Effector CD4-positive, alpha-beta T cell (primary cell): ENCODE measurements around the gene FGF12.

ENCODE experiments used
- DNase-seq: peaks from one replicate; pipeline ENCODE4 v3.0.0-alpha.2; 2020

The FGF12 gene

DNA sequence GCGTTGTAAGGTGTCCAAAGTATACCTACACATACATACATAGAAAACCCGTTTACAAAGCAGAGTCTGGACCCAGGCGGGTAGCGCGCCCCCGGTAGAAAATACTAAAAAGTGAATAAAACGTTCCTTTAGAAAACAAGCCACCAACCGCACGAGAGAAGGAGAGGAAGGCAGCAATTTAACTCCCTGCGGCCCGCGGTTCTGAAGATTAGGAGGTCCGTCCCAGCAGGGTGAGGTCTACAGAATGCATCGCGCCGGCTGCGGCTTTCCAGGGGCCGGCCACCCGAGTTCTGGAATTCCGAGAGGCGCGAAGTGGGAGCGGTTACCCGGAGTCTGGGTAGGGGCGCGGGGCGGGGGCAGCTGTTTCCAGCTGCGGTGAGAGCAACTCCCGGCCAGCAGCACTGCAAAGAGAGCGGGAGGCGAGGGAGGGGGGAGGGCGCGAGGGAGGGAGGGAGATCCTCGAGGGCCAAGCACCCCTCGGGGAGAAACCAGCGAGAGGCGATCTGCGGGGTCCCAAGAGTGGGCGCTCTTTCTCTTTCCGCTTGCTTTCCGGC is 318.6 kb downstream of the FGF12 start:
- DNase-seq: no peak

DNA sequence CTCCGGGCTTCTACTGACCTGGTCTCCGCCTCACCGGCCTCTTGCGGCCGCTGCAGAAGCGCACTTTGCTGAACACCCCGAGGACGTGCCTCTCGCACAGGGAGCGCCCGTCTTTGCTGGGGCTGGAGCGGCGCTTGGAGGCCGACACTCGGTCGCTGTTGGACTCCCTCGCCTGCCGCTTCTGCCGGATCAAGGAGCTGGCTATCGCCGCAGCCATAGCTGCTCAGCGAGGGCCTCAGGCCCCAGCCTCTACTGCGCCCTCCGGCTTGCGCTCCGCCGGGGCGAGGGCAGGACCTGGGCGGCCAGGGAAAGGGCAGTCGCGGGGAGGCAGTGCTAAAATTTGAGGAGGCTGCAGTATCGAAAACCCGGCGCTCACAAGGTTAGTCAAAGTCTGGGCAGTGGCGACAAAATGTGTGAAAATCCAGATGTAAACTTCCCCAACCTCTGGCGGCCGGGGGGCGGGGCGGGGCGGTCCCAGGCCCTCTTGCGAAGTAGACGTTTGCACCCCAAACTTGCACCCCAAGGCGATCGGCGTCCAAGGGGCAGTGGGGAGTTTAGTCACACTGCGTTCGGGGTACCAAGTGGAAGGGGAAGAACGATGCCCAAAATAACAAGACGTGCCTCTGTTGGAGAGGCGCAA is 319.2 kb downstream of the FGF12 start:
- DNase-seq: no peak

DNA sequence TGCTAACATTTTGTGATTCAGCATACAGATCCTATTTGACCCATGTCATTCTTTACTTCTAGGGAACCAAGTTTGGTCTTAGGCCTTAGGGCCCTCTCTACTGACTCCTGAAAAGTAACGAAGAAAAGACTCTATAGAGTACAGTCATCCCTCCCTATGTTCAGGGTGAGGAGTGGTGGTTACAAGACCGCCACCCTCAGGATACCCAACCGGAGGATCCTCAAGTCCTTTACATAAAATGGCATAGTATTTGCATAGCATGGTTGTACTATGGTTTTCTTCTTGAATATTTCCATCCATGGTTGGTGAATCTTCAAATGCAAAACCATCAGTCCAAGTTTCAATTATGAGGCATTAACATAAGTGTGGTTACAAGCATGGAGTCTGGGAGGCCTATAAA is 327.6 kb downstream of the FGF12 start:
- no peak for DNase-seq

DNA sequence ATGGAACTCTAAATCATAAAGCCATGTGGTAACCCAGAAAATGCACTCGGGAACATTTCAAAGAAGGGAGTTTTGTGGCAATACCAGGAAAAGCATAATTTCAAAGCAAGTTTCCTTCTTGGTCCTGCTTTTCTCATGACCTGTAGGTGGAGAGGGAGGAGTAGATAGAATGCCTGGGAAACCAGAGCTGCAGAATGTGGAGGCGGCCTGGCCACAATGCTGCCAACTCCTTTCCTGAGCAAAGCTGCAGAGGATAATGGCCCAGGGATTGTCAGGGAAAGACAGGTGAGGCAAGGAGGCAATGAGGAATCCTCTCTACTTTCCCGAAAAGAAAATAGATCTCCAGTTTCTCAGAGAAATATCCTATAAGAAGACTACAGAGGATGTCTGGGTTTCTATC is 330.3 kb downstream of the FGF12 start:
- no peak for DNase-seq

DNA sequence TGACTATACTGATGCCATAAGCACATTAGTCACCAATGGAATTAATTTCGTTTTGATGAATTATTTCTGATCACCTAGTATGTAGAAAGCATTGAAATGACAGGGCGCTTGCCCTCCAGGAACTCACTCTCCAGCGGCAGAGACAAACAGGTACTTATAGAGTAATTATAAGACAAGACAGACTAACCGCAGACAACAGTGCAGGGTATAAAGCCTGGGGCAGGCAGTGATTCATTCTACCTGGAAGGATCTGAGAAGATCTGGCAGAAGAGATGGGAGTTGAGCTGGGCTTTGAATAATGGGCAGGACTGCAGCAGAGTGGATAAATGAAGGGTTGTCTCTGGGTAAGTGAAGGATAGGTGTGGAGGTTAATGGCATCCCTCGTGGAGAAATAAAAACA is 331.8 kb downstream of the FGF12 start:
- no peak for DNase-seq

DNA sequence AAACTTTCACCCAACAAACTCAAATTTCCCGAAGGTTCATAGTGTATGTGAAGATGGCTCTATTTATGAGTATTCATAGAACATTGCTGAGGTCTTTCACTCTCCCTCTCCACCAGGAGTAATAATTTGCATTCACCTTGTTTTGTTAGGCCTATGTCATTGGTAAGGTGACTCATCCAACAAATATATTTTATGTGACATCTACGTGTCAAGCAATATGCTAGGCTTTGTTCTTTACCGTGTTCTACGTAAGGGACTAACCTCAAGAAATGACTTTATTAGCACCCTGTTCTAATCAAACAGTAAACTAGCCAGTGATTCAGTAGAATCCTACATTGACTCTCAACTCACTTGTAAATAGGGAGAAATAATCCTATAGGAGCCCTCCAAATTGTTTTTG is 334.4 kb downstream of the FGF12 start:
- no peak for DNase-seq

DNA sequence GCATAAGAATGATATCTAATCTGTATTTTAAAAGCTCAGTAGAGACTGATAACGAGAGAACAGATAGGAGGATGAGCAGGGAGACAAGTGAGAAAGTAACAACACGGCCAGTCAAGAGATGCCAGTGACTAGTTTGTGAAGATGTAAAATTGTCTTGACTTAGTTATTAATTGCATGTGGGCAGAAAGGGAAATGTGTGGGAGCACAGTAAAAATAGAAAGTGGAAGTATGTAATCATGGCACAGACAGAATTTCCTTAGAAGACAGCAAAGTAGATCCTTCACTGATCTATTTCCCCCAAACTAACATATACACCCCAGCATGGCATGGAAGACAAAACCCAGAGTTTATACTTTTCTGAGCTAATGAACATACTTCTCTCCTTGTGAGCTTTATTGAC is 344.5 kb downstream of the FGF12 start:
- DNase-seq: no peak

DNA sequence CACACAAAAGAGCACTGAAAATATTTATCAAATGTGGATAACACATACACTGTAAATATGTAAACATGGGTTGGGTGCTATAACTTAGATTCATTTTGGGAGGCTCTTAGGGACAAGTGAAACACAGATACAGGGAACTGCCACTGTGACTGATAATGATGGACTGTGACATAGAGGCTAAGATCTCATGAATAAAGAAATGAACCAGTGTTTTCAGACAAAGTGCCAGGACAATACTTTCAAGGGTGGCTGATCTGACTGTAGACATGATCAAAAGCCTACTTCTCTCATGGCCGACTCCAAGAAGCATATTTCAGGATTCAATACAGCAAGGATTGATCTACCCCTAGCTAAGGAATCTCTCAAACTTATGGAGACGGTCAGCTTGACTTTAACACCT is 353.8 kb downstream of the FGF12 start:
- no peak for DNase-seq

DNA sequence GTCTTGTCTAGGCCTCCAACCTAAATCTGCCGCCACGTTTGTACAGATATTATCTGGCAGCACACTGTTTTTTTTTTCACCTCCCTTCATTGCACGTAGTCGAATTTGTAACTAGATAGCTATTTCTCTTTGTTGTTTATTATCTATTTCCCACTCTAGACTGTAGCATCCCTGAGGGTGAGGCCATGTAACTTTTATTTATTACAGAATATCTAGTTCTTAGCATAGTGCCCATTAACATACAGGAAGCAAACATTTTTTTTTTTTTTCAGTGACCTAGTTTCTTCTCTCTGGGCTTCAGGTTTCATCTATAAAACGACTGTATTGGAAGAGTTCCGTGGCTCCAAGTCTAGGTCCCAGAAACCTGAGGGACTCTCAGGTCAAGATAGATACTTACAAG is 354.3 kb downstream of the FGF12 start:
- DNase-seq: no peak

DNA sequence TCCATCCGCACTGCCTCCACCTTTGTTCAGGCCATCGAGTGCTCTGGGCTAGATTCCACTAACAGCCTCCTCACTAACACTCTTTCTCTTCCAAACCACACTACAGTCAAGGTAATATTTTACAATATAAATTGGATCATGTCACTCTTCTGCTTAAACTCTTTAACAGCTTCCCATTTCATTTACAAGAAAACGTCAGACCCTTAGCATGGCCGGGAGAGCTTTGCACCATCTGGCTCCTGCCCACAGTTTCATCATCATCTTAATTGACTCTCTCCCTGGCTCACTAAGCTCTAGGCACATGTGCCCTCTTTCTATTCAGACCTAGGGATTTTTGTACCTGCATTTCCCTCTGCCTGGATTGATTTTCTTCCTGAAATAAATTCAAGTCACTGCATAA is 354.7 kb downstream of the FGF12 start:
- no peak for DNase-seq

DNA sequence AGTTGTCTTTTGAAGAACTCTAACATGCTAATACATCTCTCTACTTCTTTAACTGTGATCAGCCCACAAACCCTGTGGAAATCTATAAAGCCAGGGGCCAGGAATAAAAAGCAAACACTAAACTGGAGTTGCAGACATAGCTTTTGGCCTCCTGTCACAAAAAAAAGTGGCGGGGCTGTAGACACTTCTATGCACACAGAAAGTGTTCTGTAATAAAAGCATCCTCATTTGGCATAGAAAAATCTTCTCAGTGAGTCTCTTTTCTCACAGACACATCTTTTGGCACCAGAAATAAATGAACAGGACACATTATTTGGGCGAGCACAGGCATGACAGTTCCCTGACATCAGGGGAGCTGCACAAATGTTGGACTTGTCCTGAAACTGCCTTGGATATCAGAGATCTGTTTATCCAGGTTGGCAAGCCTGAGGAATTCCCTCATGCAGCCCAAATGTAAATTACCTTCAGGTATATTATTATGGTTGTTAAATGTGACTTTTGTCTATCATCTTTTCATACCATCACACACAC is 355.4 kb downstream of the FGF12 start:
- DNase-seq: no peak

DNA sequence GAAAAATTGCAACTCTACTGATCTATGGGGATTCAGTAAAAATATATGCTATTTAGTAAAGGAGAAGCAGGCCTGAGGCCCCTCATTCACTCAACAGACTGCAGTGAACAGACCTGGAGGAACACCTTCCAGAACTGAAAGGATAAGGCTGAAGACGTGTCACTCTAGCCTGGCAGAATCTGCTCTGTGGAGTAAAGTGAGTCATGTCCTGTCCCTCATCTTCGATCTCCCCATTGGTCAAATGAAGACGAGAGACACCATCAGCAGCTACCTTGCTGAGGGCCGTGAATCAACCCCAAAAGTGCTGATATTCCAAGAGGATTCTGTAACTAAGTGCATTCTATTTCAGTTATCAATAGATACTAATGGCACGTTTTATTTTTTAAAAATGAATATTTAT is 359.7 kb downstream of the FGF12 start:
- no peak for DNase-seq

DNA sequence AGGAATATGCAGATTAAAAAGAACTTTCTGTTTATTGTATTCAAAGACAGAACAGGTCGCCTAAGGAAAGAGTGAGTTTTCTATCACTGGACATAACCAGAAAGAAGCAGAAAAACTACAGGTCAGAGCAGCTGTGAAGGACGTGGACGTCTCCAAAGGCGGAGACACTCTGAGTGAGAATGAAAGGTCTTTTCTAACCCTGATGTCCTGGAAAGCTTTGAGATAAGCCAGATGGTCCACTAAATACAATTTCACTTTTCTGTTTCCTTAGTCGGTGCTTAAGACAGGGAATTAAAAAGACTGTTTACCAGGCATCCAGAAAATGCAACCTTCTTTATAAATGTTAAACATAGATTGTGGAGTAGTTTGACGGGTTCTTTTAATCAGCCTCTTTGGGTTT is 360.4 kb downstream of the FGF12 start:
- no peak for DNase-seq

DNA sequence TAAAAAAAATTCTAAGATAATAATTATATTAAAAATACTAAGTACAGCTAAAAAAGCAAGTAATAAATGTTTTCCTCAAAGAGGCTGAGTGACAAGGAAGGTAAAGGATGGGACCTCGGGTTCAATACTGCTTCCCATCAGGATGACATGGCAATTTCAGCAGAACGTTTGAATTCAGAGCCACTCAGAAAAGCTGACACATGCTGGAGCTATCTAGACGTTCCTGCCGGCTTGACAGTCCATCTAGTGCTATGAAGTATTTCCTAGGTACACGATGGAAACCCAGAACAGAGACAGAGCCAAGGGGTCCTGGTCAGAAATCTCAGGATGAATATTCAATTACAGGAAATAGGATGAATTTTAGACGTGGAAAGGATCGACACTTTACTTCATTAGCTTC is 361.8 kb downstream of the FGF12 start:
- no peak for DNase-seq

DNA sequence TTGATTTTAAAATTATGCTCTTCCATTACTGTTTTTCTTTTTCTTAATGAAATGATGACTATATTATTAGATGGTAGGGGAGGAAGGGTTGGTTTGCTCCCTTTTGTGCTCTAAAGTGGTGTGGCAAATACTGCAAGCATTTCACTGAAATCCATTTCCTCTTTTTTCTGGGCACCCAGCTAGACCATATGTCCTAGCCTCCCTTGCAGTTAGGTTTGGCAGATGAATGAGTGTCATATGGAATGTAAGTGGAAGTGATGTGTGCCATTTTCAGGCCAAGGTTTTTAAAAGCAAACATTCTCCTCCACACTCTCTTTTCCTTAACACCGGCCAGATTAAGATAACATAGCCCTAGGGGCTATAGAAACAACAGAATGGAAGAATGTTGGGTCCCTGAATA is 363.0 kb downstream of the FGF12 start:
- DNase-seq: no peak

DNA sequence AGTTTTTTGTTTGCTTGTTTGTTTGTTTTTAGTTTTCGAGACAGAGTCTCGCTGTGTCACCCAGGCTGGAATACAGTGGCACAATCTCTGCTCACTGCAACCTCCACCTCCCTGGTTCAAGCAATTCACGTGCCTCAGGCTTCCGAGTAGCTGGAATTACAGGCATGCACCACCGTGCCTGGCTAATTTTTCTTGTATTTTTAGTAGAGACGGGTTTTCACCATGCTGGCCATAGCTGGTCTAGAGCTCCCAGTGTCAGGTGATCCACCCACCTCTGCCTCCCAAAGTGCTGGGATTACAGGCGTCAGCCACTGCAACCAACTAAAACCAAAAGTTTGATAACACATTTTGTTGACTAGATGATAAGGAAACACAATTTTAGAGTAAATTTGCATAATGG is 372.7 kb downstream of the FGF12 start:
- no peak for DNase-seq

DNA sequence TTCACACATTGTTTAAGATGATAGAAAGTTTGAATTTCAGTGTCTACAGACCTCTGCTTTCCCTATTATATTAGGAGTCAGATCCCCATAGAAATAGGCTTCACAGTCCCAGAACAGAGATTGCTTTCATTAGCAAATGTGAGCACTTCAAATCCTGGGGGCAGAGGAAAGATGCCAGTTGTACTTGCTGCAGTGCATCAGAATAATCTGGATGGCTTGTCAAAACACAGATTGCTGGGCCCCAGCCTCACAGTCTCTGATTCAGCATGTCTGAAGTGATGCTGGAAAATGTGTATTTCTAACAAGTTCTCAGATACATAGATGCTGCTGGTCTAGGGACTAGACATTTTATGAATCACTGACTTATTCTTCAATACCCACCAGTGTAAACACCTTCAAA is 375.2 kb downstream of the FGF12 start:
- no peak for DNase-seq

DNA sequence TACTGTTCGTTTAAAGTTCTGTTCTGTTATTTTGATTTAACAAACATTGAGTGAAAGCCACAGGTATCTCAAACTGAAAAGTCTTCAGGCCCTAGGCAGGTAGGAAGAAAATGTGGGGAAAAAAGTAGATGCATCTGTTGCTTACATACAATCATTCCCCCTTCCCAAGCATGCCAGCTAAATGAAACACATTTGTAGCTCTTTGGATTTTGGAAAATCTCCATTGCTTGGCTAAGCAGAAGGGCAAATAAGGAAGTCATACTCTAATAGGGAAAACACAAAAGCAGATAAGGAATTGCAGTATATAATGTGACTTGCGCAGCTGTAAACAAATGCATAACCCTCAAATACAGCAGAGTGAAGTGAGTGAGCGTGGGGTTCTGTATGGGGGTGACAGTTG is 375.9 kb downstream of the FGF12 start:
- no peak for DNase-seq

DNA sequence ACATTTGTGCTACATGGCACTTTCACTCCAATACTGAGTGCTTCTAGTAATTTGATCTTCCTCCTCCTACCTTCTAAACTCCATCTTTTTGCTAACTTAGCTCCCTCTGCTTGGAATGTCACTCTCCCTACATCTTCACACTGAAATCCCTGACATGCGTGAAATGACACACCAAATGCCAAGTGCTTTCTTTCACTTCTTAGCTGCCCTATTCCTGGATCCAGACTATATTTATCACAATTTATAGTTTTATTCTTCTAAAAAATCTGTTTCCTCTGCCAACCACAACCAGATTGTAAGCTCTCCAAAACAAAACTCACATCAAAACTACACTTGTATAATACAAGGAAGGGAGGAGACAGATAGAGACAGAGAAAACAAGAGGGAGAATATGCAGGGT is 387.3 kb downstream of the FGF12 start:
- no peak for DNase-seq

DNA sequence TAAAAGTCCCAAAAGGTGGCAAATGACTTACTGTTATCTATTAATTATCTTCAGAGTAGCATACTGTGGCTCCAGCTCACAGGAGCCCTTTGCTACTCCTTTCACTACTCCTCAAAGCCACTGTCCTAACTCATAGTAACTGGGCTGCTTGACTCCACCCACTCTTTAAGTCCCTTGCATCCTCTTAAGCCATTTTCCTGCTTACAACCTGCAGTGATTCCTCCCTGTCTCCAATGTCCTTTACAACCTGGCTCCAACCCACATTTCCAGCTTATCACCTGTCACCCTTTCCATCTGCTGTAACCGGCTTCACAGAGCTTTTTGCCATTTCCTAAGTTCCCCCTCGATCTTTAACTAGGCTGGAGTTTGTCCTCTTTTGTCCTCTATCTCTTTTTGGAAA is 388.1 kb downstream of the FGF12 start:
- DNase-seq: no peak

DNA sequence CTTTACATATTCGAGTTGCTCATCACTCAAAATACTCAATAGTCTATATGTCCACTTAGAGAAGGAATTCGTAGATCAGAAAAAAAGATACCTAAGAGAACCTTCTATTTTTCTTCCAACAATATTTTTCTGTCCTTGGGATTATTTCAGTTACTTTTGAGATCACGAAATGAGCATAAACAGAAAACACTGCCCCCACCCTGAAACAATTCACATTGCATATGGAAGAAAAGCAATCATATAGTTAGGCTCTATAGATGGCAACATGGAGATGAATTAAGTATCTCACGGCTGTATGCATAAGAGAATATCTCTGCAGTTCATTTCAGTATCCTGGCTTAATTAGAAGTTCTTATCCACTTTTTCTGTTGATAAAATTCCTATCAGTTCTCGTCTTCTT is 391.1 kb downstream of the FGF12 start:
- DNase-seq: no peak

DNA sequence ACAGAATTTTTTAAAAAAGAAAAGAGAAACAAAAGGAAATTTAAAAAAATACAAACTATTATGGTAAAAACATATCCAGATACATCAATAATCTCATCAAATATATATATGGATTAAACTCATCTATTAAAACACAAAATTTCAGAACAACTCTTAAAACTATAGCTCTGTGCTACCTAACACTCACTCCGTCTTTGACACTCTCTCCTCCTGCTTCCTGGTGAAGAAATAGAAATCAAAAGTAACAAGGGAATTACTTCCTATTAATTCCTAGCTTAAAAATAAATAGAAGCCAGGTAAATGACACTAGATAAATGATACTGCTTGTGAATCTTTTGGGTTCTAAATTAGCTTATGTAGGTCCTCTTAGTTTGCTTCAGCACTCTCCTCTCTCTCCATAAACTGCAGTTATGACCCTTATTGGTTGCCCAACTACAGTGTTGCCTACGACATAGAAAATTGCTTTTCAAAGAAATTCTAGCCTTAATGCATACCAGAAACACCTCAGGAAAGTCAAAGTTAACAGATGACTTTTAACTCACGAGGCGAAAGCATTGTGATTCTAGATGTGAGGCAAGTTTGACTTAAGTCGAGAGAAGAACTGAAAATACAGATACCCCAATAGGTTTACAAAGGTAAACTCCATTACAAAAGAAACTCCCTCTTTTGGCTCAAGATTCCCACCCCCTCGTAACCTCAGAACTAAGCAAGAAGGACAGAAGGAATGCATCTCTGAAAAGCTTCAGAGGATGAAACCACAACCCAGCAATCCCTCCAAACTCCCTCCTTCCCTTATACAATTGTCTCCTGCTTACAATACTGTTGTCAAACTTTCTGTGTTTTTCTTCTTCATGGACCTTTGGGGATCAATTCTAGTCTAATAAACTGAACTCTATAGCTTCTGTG is 394.7 kb downstream of the FGF12 start:
- DNase-seq: no peak

DNA sequence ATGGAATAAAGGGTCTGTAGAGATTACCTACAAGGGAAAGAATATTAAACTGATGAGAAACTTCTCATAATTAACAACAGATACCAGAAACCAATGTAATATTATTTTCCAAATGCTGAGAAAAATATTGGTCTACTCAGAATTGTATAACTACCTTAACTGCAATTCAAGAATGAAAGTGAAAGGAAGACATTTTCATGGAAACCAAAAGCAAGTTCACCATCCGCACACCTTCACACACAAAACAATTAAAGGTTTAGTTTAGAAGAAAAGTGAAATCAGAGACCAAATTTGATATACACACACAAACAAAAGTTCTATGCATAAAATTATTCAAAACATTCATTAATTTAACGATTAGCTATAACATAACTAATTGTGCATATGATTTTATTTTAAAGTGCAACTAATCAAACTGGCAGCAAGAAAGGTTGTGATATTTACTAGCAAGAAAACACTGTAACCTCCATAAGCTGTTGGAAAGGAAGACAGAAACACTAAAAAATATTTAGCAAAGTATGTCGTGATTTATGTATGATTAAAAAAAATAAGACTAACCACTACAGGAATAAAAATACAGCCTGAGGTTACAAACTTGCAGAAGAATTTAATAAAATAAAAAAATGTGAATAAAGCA is 395.5 kb downstream of the FGF12 start:
- DNase-seq: no peak

DNA sequence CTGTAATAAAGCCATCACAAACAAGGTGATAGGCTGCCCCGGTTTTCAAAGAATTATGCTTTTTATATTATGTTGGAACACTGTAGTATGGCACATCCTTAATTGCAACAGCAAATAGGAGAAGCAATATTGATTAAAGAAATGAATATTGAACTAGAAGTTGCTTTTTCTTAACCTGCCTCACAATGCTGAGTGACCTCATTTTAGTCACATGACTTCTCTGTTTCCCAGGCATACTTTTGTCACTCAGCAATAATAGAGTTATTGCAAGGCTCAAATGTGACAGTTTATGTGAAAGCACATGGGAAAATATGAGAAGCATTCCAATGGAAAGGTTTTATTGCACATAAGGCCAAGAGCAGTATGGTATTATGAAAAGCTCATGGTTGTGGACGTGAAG is 400.7 kb downstream of the FGF12 start:
- no peak for DNase-seq
